Esophagus muscularis mucosa (tissue), 4 donors: ENCODE data around the gene HOXD13. TPM values are rescaled to one million over a fixed set of nuclear protein-coding genes. Genes with fewer than 3 reads are reported as not detected.
A peak's percentile ranks its signal among the peaks of the same experiment; 100 is the strongest.

ENCODE experiments used
- DNase-seq: peaks from one replicate; pipeline ENCODE4 v3.0.0-alpha.2; 2017; ENCODE audit errors: extremely low spot score
- H3K27ac ChIP-seq, 4 donors: fragments of 200-600 bp; sonication (generic); replicated peaks in 1 of 4; 1 replicate in 3 of 4; 2 replicates in 1 of 4; pipeline ENCODE4 v1.5.1; 2016 to 2019; ENCODE audit warnings: mild to moderate bottlenecking in 1 of 4
- H3K27me3 ChIP-seq, 4 donors: fragments of 200-600 bp; sonication (generic); one replicate each; pipeline versions ENCODE4 v1.5.1 to v1.6.0; 2016 to 2019
- H3K36me3 ChIP-seq, 4 donors: fragments of 200-600 bp; sonication (generic); one replicate each; pipeline ENCODE4 v1.5.1; 2016 to 2019
- H3K4me1 ChIP-seq, 4 donors: fragments of 200-600 bp; sonication (generic); one replicate each; pipeline ENCODE4 v1.5.1; 2016 to 2019
- H3K4me3 ChIP-seq, 4 donors: fragments of 200-600 bp; sonication (generic); 1 replicate in 2 of 4; 2 replicates in 2 of 4; pipeline ENCODE4 v1.5.1; 2016 to 2019; ENCODE audit warnings: mild to moderate bottlenecking in 4 of 4, moderate library complexity in 1 of 4
- H3K9me3 ChIP-seq, 4 donors: fragments of 200-600 bp; sonication (generic); 1 replicate in 3 of 4; 2 replicates in 1 of 4; pipeline ENCODE4 v1.5.1; 2016 to 2019
- CTCF ChIP-seq, 3 experiments: fragments of 200-600 bp in 2 of 3; fragments of 450-650 bp in 1 of 3; sonication (generic) in 2 of 3; IDR thresholded peaks; one replicate each; pipeline ENCODE4 v1.5.1; 2017 to 2019; ENCODE audit warnings: antibody characterized with exemption in 3 of 3, mild to moderate bottlenecking in 2 of 3, moderate library complexity in 1 of 3
- EP300 ChIP-seq: sonication (generic); formaldehyde crosslinking; IDR thresholded peaks from one replicate; pipeline ENCODE4 v1.6.1; 2017; ENCODE audit warnings: antibody characterized with exemption
- POLR2A ChIP-seq: fragments of 450-650 bp; IDR thresholded peaks from one replicate; pipeline ENCODE4 v1.6.1; 2017; ENCODE audit warnings: antibody characterized with exemption, moderate library complexity, mild to moderate bottlenecking, low read depth
- POLR2AphosphoS5 ChIP-seq, 2 donors: sonication (generic); formaldehyde crosslinking; IDR thresholded peaks; one replicate each; pipeline ENCODE4 v1.6.1; 2017; ENCODE audit warnings: antibody characterized with exemption in 2 of 2
- whole genome bisulfite sequencing: methylation state at CpG from one replicate; pipeline ENCODE4 v1.1.5; 2018; 5-methylcytosine and 5-hydroxymethylcytosine counted together
- intact Hi-C: fragments of 100-400 bp; cut with DNase I; formaldehyde crosslinking; loops from one replicate; pipeline ENCODE4 v1.15.1; 2023
- total RNA-seq, 4 donors: library from RNA; depleted of rRNA; stranded (reverse); fragments of >200 nt; gene quantifications; one replicate each; pipeline versions ENCODE4 v1.1.0 to v1.2.1, GENCODE V29; 2016

Gene HOXD13
- total RNA-seq, 4 donors from 2014 or later = not detected

DNA sequence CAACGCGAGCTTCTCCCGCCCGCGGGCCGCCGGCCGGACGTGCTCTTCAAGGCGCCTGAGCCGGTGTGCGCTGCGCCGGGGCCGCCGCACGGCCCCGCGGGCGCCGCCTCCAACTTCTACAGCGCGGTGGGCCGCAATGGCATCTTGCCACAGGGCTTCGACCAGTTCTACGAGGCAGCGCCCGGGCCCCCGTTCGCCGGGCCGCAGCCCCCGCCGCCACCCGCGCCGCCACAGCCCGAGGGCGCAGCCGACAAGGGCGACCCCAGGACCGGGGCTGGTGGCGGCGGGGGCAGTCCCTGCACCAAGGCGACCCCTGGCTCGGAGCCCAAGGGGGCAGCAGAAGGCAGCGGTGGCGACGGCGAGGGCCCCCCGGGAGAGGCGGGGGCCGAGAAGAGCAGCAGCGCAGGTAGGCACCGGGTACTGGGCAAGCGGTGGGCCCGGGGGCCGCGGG, 15.2 kb downstream of the HOXD13 start:
- Histone ChIP-seq H3K36me3 (no peaks in the 10 kb centered on the region), H3K4me1 (peaks cover 26 to 65% (median 57%) of the 10 kb centered on the region in 4 donors), H3K9me3 (no peaks in the 10 kb centered on the region), H3K4me3 (peak overlapping the region in 3 of 4 donors; percentile 30 to 49 (median 32)), H3K27ac (no peak overlapping the region), H3K27me3 (peaks cover 12 to 99% (median 90%) of the 10 kb centered on the region in 4 donors)
- no peak for DNase-seq
- WGBS = no CpG with 5 or more reads among the region's 59 CpGs
- intact Hi-C loops = no loop called here
- no peak for TF ChIP-seq POLR2A

DNA sequence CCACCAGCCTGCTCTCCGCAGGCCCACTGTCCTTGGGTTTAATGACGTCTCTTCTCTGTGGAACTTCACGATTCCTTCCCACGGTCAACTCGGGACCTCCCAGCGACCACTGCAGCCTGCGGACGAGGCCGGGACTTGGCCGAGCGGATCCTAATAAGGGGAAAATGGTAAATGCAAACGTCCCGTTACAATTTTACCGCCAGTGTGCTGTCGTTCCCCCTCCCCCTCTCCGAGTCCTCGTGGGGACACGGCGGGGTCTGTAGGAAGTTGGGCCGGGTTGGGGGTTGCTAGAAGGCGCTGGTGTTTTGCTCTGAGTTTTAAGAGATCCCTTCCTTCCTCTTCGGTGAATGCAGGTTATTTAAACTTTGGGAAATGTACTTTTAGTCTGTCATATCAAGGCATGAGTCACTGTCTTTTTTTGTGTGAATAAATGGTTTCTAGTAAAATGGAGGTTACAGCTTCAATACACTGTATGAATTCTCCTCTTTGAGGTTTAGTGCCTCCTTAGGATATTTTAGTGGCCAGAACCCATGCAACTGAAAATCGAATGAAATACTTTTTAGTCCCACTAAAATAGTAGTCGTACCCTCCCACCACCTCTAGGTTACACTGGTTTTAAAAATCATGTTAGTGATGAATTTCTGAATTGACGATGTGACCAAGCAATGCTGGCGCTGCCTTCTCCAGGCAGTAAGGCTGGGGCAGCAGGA, 16.8 kb downstream of the HOXD13 start:
- no peaks in the 10 kb centered on the region for H3K9me3 ChIP-seq
- peaks cover 21 to 58% (median 49%) of the 10 kb centered on the region in 4 donors for H3K4me1 ChIP-seq
- no peak overlapping the region for H3K4me3 ChIP-seq
- intact Hi-C loops = no loop called here
- peaks cover 10 to 99% (median 92%) of the 10 kb centered on the region in 4 donors for H3K27me3 ChIP-seq
- DNase-seq = no peak
- H3K36me3 ChIP-seq = no peaks in the 10 kb centered on the region
- H3K27ac ChIP-seq = no peak overlapping the region
- WGBS = 9% methylated on average over 26 of the region's 26 CpGs
- no peak for TF ChIP-seq CTCF (IDR thresholded peaks at IDR 0.05)
- no peak for TF ChIP-seq EP300
- TF ChIP-seq POLR2A = no peak
- no peak for TF ChIP-seq POLR2AphosphoS5 (IDR thresholded peaks at IDR 0.05)

GRCh38 chr2:176109946-176110345, 17.4 kb downstream of the HOXD13 start:
- H3K9me3 ChIP-seq = no peaks in the 10 kb centered on the region
- no peak overlapping the region for H3K27ac ChIP-seq
- H3K4me1 ChIP-seq = peaks cover 16 to 52% (median 43%) of the 10 kb centered on the region in 4 donors
- 18% methylated on average over 4 of the region's 4 CpGs for WGBS
- H3K27me3 ChIP-seq = peaks cover 5 to 99% (median 91%) of the 10 kb centered on the region in 4 donors
- H3K4me3 ChIP-seq = no peak overlapping the region
- no peaks in the 10 kb centered on the region for H3K36me3 ChIP-seq
- no peak for DNase-seq
- intact Hi-C loops = no loop called here
- TF ChIP-seq POLR2AphosphoS5 (IDR thresholded peaks at IDR 0.05) (no peak), POLR2A (no peak), EP300 (no peak), CTCF (IDR thresholded peaks at IDR 0.05) (no peak)

DNA sequence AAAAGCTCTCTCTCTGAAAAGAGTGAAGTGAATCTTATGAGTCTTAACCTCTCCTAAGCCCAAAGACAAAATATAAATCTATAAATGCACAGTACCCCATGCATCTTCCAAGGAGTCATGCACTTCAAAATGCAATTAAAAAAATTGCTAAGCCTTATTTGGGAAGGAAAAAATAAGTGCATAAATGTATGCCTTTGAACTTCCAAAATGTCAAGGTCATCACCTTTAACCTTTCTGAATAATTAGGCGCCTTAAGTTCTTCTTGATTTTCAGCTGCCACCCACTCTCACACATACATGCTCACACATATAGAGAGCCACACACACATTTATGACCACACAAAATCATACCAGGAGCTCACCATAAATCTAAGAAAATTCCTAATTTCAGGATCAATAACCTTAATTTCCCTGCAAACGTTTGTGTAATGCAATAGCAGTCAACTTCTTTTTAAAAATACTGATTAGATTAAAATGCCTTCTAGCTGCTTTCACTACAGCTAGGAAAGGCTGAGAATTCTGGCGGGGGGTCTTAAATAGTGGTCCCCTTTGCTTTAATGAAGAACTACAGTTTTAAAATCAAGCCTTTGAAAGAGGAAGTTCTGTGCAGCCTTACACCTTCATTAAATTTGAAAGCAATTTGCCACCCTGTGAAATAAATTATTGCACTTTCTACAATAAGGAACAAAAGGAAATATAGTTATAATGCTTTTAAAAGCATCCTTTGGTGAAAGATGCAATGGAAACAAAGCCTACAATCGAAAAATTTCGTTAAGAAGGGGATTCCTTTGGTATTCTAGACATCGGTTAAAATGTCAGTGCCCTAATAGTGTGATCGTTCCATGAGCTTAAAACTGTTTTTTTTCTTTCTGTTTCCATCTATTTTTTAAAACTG, 18.1 kb downstream of the HOXD13 start:
- DNase-seq = no peak
- H3K4me1 ChIP-seq = peaks cover 16 to 45% (median 36%) of the 10 kb centered on the region in 4 donors
- no peaks in the 10 kb centered on the region for H3K9me3 ChIP-seq
- no peak overlapping the region for H3K4me3 ChIP-seq
- peaks cover 5 to 99% (median 91%) of the 10 kb centered on the region in 4 donors for H3K27me3 ChIP-seq
- TF ChIP-seq POLR2AphosphoS5 (IDR thresholded peaks at IDR 0.05) (peak in 1 of 2 donors; percentile 6), POLR2A (no peak)
- no peaks in the 10 kb centered on the region for H3K36me3 ChIP-seq
- 17% methylated on average over 7 of the region's 7 CpGs for WGBS
- H3K27ac ChIP-seq = no peak overlapping the region
- intact Hi-C loops = no loop called here

GRCh38 chr2:176111309-176111663, 18.8 kb downstream of the HOXD13 start:
- Histone ChIP-seq H3K27ac (no peak overlapping the region), H3K36me3 (no peaks in the 10 kb centered on the region), H3K4me1 (peaks cover 16 to 44% (median 39%) of the 10 kb centered on the region in 4 donors), H3K27me3 (peaks cover 6 to 99% (median 93%) of the 10 kb centered on the region in 4 donors), H3K9me3 (no peaks in the 10 kb centered on the region), H3K4me3 (no peak overlapping the region)
- WGBS = 5% methylated on average over 16 of the region's 16 CpGs
- no peak for DNase-seq
- TF ChIP-seq EP300 (no peak), POLR2AphosphoS5 (IDR thresholded peaks at IDR 0.05) (peak in 1 of 2 donors; percentile 12), POLR2A (no peak), CTCF (IDR thresholded peaks at IDR 0.05) (peak in 2 of 3 experiments; percentile 29 to 47)
- intact Hi-C loops = no loop called here
